ENCODE results near the gene HLCS.
A peak's percentile ranks its signal among the peaks of the same experiment; 100 is the strongest.

The HLCS gene

GRCh38 chr21:36985751-36986594, 19.5 kb upstream of the HLCS start:
- DNase-seq = no peak

- no peak for DNase-seq
Observed at GRCh38 chr21:36981977-36982700, 15.7 kb upstream of the HLCS start.

GRCh38 chr21:36981049-36981391, 14.6 kb upstream of the HLCS start:
- no peak for DNase-seq

GRCh38 chr21:36980280-36981048, 14.0 kb upstream of the HLCS start:
- DNase-seq = no peak

GRCh38 chr21:36976882-36977651, 10.6 kb upstream of the HLCS start:
- DNase-seq = peak; percentile 63

GRCh38 chr21:36976228-36976861, 9.9 kb upstream of the HLCS start:
- DNase-seq = no peak

GRCh38 chr21:36974851-36975192, 8.4 kb upstream of the HLCS start:
- DNase-seq = no peak

- peak; percentile 18 for DNase-seq
Observed at GRCh38 chr21:36973986-36974850, 7.7 kb upstream of the HLCS start.

GRCh38 chr21:36968976-36969375, 2.5 kb upstream of the HLCS start:
- DNase-seq = no peak

- DNase-seq = no peak
Observed at GRCh38 chr21:36968414-36968813, 1.9 kb upstream of the HLCS start.

GRCh38 chr21:36966821-36967768, 626 bp upstream of the HLCS start:
- DNase-seq = peak; percentile 71

GRCh38 chr21:36965720-36966065, 776 bp downstream of the HLCS start:
- no peak for DNase-seq

- no peak for DNase-seq
Observed at GRCh38 chr21:36964827-36965719, 1.4 kb downstream of the HLCS start.

- DNase-seq = no peak
Observed at GRCh38 chr21:36964398-36964797, 2.1 kb downstream of the HLCS start.

- DNase-seq = no peak
Observed at GRCh38 chr21:36962098-36962780, 4.2 kb downstream of the HLCS start.

GRCh38 chr21:36960676-36961284, 5.7 kb downstream of the HLCS start:
- DNase-seq = no peak

GRCh38 chr21:36959020-36959835, 7.2 kb downstream of the HLCS start:
- no peak for DNase-seq

Data from NCI-H146 (cell line).